ENCODE measurements around the gene UFSP1. TPM values are rescaled to one million over a fixed set of nuclear protein-coding genes. Genes with fewer than 3 reads are reported as not detected.

Gene UFSP1
- total and polyA plus RNA-seq, 2 donors = 2.6 to 6.2 TPM

GRCh38 chr7:100892364-100893317 lies 3.1 kb upstream of the UFSP1 start:
- DNase-seq (ENCODE audit: extremely low spot score) = no peak
- Histone ChIP-seq H3K27ac (ENCODE audit: low read depth) (no peak overlapping the region), H3K36me3 (ENCODE audit: insufficient read depth) (no peaks in the 10 kb centered on the region), H3K4me1 (ENCODE audit: insufficient read depth) (peaks cover 1% of the 10 kb centered on the region), H3K4me3 (ENCODE audit: low read depth, low read length) (no peak overlapping the region)
- WGBS = 91% methylated on average over 44 of the region's 44 CpGs

GRCh38 chr7:100891568-100892247 lies 2.2 kb upstream of the UFSP1 start:
- H3K4me3 ChIP-seq (ENCODE audit: low read depth, low read length) = no peak overlapping the region
- 79% methylated on average over 8 of the region's 8 CpGs for WGBS
- H3K27ac ChIP-seq (ENCODE audit: low read depth) = no peak overlapping the region
- H3K4me1 ChIP-seq (ENCODE audit: insufficient read depth) = peaks cover 1% of the 10 kb centered on the region
- no peak for DNase-seq (ENCODE audit: extremely low spot score)
- H3K36me3 ChIP-seq (ENCODE audit: insufficient read depth) = no peaks in the 10 kb centered on the region

DNA sequence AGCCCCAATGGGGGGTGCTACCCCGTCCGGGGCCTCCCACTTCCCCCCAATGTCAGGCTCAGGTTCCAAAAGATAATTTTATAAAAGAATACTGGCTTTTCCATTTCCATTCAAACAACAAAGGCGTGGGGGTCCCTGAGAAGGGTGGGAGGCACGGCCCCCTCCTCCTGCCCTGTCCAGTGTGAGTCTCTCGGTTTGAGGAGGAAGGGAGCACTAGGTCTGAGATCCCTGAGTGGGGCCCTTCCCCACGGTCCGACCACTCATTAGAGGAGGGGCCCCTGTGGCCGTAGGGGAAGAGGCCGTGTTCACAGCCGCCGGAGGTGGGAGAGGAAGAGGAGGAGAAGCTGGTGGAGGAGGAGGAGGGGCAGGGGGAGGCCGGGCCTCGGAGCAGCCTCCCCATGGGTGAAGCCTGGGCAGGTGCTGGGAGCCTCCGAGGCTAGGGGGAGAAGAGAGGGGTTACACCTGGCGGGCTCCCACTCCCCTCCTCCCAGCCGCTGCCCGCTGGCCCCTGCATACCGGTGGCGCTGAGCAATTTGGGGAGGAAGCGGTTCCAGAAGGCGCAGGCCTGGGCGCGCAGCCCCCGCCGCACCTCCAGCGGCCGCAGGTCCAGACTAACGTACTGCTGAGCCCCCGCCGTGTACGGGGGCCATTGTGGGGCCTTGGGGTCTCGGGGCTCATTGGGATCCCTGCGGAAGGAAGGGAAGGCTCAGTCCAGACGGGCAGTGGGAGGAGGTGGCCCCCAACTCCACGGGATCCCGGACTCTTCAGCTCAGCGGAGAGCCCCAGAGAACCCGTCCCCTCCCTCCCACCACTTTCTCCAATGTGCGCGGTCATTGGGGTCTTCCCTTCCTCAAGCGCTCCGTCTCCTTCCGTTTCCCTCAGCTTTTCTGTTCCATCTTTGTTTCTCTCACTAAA lies 1.4 kb upstream of the UFSP1 start:
- no peak for DNase-seq (ENCODE audit: extremely low spot score)

DNA sequence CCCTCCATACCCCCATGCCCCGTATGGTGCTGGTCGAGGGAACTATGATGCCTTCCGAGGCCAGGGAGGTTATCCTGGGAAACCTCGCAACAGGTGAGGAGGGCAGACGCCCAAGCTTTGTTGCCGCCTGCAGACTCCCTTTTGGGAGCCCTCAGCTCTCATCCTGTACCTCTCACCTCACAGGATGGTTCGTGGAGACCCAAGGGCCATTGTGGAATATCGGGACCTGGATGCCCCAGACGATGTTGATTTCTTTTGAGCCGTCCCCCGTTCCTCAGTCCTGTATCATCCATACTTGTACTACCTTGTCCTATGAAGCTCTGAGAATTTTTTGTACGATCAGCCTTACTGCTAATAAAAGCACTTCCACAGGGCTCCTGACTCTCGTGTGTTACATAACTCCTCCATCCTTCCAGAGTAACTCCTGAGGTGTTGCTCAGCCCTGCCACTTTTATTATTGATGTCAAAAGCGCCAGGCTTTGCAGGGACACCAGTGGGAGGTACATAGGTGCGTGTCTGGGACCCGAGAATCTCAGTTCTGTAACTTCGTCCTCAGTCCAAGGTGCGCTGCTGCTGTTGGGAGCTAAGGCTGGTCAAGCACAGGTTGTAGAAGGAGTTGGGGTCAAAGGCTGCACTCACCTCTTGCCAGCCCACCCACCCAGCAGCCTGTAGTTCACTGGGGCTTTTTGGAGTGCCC lies 1.1 kb downstream of the UFSP1 start:
- WGBS = 72% methylated on average over 18 of the region's 18 CpGs
- Histone ChIP-seq H3K27ac (ENCODE audit: low read depth) (peak overlapping the region; percentile 62), H3K36me3 (ENCODE audit: insufficient read depth) (peaks cover 2% of the 10 kb centered on the region), H3K4me1 (ENCODE audit: insufficient read depth) (no peaks in the 10 kb centered on the region), H3K4me3 (ENCODE audit: low read depth, low read length) (peak overlapping the region; percentile 56)
- no peak for DNase-seq (ENCODE audit: extremely low spot score)

More for the DNA sequence above, 1.4 kb upstream of the UFSP1 start:
- H3K36me3 ChIP-seq (ENCODE audit: insufficient read depth) = no peaks in the 10 kb centered on the region
- peak overlapping the region; percentile 93 for H3K27ac ChIP-seq (ENCODE audit: low read depth)
- 11% methylated on average over 43 of the region's 43 CpGs for WGBS
- H3K4me3 ChIP-seq (ENCODE audit: low read depth, low read length) = peak overlapping the region; percentile 44
- H3K4me1 ChIP-seq (ENCODE audit: insufficient read depth) = no peaks in the 10 kb centered on the region

- no peak overlapping the region for H3K27ac ChIP-seq (ENCODE audit: low read depth)
- 61% methylated on average over 21 of the region's 21 CpGs for WGBS
- no peak overlapping the region for H3K4me3 ChIP-seq (ENCODE audit: low read depth, low read length)
- peaks cover 5% of the 10 kb centered on the region for H3K36me3 ChIP-seq (ENCODE audit: insufficient read depth)
- H3K4me1 ChIP-seq (ENCODE audit: insufficient read depth) = no peaks in the 10 kb centered on the region
- DNase-seq (ENCODE audit: extremely low spot score) = no peak
These were observed 1.8 kb downstream of the UFSP1 start for GRCh38 chr7:100887516-100888290.

DNA sequence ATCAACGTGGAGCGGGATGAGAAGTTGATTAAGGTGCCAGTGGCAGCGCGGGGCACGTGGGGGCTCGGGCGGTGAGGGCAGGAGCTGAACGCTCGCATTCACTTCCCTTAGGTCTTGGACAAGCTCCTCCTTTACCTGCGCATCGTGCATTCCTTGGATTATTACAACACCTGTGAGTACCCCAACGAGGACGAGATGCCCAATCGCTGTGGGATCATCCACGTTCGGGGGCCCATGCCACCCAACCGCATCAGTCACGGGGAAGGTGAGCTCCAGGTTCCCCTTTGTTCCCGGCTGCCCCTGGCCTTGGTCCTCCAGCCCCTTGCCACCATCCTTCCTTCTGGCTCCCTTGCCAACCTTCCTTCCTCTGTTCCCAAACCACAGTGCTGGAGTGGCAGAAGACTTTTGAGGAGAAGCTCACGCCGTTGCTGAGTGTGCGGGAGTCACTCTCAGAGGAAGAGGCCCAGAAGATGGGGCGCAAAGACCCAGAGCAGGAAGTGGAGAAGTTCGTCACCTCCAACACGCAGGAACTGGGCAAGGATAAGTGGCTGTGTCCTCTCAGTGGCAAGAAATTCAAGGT lies 2.5 kb downstream of the UFSP1 start:
- no peaks in the 10 kb centered on the region for H3K4me1 ChIP-seq (ENCODE audit: insufficient read depth)
- peaks cover 8% of the 10 kb centered on the region for H3K36me3 ChIP-seq (ENCODE audit: insufficient read depth)
- no peak overlapping the region for H3K4me3 ChIP-seq (ENCODE audit: low read depth, low read length)
- WGBS = 78% methylated on average over 25 of the region's 25 CpGs
- DNase-seq (ENCODE audit: extremely low spot score) = no peak
- no peak overlapping the region for H3K27ac ChIP-seq (ENCODE audit: low read depth)

GRCh38 chr7:100886142-100886935 lies 3.2 kb downstream of the UFSP1 start:
- 84% methylated on average over 27 of the region's 27 CpGs for WGBS
- H3K36me3 ChIP-seq (ENCODE audit: insufficient read depth) = peaks cover 8% of the 10 kb centered on the region
- H3K27ac ChIP-seq (ENCODE audit: low read depth) = no peak overlapping the region
- no peak overlapping the region for H3K4me3 ChIP-seq (ENCODE audit: low read depth, low read length)
- no peak for DNase-seq (ENCODE audit: extremely low spot score)
- no peaks in the 10 kb centered on the region for H3K4me1 ChIP-seq (ENCODE audit: insufficient read depth)

GRCh38 chr7:100885440-100886141 lies 3.9 kb downstream of the UFSP1 start:
- Histone ChIP-seq H3K36me3 (ENCODE audit: insufficient read depth) (peaks cover 8% of the 10 kb centered on the region), H3K4me3 (ENCODE audit: low read depth, low read length) (no peak overlapping the region), H3K27ac (ENCODE audit: low read depth) (no peak overlapping the region), H3K4me1 (ENCODE audit: insufficient read depth) (no peaks in the 10 kb centered on the region)
- WGBS = 81% methylated on average over 22 of the region's 22 CpGs
- DNase-seq (ENCODE audit: extremely low spot score) = no peak

DNA sequence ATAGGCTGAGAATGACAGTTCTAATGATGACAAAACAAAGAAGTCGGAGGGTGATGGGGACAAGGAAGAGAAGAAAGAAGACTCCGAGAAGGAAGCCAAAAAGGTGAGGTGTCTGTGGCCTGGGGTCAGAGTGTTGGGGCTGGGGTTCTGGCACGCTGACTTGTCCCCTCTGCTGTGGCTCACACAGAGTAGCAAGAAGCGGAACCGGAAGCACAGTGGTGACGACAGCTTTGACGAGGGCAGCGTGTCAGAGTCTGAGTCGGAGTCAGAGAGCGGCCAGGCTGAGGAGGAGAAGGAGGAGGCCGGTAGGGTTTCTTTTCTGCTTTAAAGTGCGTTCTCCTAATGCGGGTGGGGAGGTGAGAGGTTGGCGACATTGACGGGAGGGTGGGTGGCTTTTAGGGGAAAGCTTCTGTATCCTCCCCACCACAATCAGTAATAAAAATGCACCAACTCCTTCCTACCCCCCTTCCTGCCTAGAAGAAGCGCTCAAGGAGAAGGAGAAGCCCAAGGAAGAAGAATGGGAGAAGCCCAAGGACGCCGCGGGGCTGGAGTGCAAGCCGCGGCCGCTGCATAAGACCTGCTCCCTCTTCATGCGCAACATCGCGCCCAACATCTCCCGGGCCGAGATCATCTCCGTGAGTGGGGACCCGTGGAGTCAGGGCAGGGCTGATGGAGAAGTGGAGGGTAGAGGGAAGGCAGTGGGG lies 4.6 kb downstream of the UFSP1 start:
- H3K27ac ChIP-seq (ENCODE audit: low read depth) = no peak overlapping the region
- no peak for DNase-seq (ENCODE audit: extremely low spot score)
- 86% methylated on average over 29 of the region's 29 CpGs for WGBS
- H3K36me3 ChIP-seq (ENCODE audit: insufficient read depth) = peaks cover 8% of the 10 kb centered on the region
- no peaks in the 10 kb centered on the region for H3K4me1 ChIP-seq (ENCODE audit: insufficient read depth)
- H3K4me3 ChIP-seq (ENCODE audit: low read depth, low read length) = no peak overlapping the region

GRCh38 chr7:100882785-100883526 lies 6.6 kb downstream of the UFSP1 start:
- H3K4me3 ChIP-seq (ENCODE audit: low read depth, low read length) = no peak overlapping the region
- no peak for DNase-seq (ENCODE audit: extremely low spot score)
- 93% methylated on average over 24 of the region's 24 CpGs for whole genome bisulfite sequencing
- no peaks in the 10 kb centered on the region for H3K4me1 ChIP-seq (ENCODE audit: insufficient read depth)
- H3K27ac ChIP-seq (ENCODE audit: low read depth) = no peak overlapping the region
- peaks cover 8% of the 10 kb centered on the region for H3K36me3 ChIP-seq (ENCODE audit: insufficient read depth)
